GM08714 (cell line): ENCODE results near the gene POLDIP3.
"Not testable (repeated sequence)": the region's sequence is repeated elsewhere in the genome, so short reads cannot be mapped to it uniquely, and the experiment has no call there.

Source experiments
- H3K4me3 ChIP-seq: fragments of 200-500 bp; sonication (Bioruptor generic); 2 replicates; pipeline ENCODE4 v1.5.1; 2014; ENCODE audit warnings: mild to moderate bottlenecking, low read length, inconsistent platforms
- ZNF274 ChIP-seq: IDR thresholded peaks from 2 replicates; pipeline ENCODE4 v1.6.1; 2012; ENCODE audit warnings: mild to moderate bottlenecking, low read depth, low read length

Gene POLDIP3

DNA sequence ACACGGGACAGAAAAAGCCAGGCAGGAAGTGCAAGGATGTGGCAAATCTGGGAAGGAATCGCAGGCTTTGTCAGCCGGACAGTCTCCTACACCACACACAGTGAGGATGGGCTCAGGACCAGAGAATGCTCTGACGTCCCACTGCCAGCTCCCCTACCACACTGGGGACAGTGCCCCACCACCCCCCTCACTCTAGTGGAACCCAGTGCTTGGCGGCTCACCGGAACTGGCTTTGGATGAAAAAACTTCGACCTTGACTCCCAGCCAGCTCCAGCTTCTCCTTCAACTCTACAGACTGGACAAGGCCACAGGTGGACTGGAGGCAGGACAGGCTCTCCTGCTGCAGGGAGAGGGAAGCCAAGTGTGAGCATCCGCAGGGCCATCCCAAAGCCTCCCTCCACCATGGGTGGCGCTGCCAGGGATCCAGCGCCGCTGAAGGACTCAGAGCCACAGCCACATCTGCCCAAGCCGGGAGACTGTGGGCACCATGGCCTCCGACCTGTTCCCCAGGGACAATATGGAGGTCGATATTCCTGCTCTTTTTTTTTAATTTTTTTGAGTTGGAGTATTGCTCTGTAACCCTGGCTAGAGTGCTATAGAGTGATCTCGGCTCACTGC lies 37.0 kb downstream of the POLDIP3 start:
- H3K4me3 ChIP-seq = no peak overlapping the region
- no peak for TF ChIP-seq ZNF274

DNA sequence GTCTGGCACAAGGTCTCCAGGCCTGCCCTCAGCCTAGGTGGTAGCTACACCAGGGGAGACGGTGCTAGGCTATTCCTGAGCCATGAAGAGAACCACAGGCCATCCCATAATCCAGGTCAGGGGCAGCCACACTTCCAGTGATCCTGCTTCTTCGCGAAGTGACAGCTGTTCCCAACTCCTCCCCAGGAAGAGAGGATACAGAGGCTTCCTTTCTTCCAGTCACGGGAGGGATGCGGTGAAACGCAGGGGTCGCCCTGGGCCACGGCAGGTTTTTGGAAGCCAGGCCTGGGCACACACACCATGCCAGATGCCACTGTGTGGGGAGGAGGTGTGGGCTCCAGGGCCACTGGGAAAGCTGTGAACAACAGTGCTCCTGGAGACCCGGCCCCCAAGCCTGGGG lies 37.5 kb downstream of the POLDIP3 start:
- H3K4me3 ChIP-seq = not testable (repeated sequence)

DNA sequence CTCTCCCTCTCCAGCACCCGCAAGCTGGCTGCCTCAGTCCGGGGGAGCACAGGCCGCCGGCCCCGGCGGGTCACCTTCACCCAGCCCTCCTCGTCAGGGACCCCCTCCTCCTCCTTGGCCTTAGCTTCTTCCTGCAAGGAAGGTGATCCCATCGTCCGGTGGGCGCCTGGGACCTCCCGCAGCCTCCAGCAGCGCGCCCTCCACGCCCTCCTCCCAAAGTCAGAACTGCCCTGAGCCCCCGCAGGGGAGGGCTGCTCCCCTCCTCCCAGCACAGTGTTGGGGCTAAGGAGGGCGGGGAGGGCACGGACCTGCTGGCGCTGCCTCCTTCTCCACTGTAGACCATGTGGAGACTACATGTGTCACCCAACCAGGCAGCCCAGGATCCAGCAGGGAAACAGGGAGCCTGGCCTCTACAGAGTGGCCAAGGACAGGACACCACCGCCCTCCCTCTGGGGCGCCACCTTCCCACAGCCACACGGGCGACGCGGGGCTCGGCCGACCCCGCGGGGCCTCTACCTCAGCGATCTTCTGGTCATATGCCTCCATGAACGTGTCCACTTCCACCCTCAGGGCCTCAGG lies 38.6 kb downstream of the POLDIP3 start:
- not testable (repeated sequence) for H3K4me3 ChIP-seq

DNA sequence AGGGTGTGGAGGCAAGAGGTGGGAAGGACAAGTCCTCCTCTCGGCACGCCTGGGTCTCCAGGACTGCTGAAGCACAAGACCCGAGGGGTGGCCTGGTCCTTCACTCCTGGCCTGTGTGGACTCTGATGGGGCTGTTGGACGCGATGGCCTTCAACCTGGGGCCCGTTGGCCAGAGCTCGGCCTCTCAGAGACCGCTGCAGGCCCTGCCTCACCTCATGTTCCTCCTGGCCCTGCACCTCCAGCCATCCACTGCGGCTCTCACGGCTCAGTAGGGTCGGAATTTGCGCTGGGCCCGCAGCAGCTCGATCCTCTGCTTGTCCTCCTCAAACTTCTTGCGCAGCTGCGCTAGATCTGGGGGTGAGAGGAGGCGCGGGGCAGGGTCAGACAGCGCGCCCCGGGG lies 40.2 kb downstream of the POLDIP3 start:
- H3K4me3 ChIP-seq = not testable (repeated sequence)

- not testable (repeated sequence) for H3K4me3 ChIP-seq
Measured at GRCh38 chr22:42574046-42574445, 40.6 kb downstream of the POLDIP3 start.

DNA sequence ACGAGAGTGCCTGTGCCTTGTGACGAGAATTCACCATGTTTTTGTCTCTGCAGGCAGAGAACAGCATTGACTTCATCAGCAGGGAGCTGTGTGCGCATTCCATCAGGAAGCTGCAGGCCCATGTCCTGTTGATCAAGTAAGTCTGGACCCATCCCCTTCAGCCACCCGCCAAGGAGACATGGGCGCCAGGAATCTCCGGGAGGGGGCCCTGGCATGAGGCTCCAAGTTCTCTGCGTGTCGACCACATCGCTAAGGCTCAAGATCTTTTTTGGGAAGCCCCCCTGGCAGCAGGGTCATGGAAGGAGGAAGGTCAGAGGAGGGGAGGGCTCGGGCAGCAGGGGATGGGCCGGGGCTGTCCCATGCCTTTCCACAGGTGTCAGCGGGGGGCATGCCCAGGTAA lies 43.6 kb downstream of the POLDIP3 start:
- not testable (repeated sequence) for H3K4me3 ChIP-seq

DNA sequence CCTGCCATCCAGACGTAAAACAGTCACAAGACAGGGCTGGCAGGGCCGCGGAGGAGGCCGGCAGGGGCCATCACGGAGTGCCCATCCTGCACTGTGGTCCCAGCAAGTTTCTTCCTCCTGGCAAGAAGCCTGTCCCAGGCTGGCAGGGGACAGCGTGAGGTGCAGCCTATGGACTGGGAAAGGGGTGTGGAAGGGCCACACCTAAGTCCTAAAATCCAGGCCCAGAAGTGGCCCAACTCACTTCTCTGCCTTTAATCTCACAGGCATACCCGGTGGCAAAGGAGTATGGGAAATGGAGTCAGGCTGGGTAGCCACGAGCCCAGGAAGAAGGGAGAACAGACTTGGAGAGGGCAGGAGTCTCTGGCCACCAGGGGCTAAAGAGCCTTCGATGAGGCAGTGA lies 44.1 kb downstream of the POLDIP3 start:
- not testable (repeated sequence) for H3K4me3 ChIP-seq

DNA sequence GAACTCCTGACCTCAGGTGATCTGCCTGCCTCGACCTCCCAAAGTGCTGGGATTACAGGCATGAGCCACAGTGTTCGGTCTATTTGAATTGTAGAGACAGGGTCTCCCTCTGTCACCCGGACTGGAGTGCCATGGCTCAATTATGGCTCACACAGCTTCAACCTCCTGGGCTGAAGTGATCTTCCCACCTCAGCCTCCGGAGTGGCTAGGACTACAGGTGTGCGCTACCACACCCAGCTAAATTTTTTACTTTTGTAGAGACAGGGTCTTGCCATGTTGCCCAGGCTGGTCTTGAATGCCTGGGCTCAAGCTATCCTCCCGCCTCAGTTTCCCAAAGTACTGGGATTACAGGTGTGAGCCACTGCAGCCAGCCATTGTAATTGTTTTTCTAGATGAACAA lies 46.7 kb downstream of the POLDIP3 start:
- not testable (repeated sequence) for H3K4me3 ChIP-seq

GRCh38 chr22:42565956-42566355 lies 48.7 kb downstream of the POLDIP3 start:
- TF ChIP-seq ZNF274 = no peak
- H3K4me3 ChIP-seq = no peak overlapping the region

GRCh38 chr22:42564699-42565098 lies 50.0 kb downstream of the POLDIP3 start:
- TF ChIP-seq ZNF274 = no peak
- no peak overlapping the region for H3K4me3 ChIP-seq

DNA sequence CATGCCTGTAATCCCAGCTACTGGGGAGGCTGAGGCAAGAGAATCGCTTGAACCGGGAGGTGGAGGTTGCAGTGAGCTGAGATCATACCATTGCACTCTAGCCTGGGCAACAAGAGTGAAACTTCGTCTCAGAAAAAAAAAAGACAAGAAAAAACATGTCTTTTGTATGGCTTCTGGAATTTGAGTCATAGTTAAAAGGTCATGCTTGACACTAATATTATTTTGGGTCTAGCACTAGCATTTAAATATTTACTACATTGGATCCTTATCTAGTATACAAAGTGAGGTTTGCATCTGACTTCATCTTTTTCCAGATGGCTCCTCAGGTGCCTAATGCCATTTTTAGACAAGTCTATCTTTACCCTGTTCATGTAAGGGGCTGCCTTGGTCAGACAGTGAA lies 50.7 kb downstream of the POLDIP3 start:
- H3K4me3 ChIP-seq = not testable (repeated sequence)

DNA sequence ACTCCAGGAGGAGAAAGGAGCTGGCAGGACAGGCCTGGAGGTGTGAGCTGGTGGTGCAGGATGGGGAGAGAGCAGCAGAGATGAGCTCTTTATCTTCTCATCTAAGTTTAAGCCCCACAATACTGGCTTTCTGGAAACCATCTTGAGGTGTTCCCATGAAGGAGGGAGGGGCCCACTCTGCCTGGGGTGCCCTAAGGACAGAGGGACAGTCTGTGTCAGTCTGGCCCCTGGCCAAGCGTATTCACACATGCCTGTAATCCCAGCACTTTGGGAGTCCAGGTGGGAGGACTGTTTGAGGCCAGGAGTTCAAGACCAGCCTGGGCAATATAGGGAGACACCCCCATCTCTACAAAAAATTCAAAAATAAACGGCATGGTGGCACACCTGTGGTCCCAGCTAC lies 52.0 kb downstream of the POLDIP3 start:
- no peak overlapping the region for H3K4me3 ChIP-seq
- no peak for TF ChIP-seq ZNF274

GRCh38 chr22:42562279-42562678 lies 52.4 kb downstream of the POLDIP3 start:
- no peak for TF ChIP-seq ZNF274
- no peak overlapping the region for H3K4me3 ChIP-seq

DNA sequence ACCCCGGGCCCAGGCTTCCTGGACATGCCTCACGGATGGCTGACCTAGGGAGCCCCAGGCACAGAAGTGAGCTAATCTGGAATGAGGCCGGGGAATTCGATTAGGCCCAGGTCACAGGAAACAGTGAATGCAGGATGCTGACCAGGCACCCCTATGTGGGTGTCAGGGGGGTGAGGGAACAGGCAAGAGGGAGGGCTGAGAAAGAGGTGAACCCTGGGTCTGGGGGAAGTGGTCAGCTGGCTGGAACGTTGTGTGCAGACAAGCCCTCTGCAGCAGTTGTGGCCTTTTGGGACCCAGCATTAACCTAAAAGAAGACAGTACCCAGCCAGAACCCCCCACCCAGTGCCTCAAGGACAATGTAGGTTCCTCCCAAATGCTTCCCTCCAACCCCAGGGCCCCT lies 52.8 kb downstream of the POLDIP3 start:
- H3K4me3 ChIP-seq = no peak overlapping the region
- TF ChIP-seq ZNF274 = no peak

DNA sequence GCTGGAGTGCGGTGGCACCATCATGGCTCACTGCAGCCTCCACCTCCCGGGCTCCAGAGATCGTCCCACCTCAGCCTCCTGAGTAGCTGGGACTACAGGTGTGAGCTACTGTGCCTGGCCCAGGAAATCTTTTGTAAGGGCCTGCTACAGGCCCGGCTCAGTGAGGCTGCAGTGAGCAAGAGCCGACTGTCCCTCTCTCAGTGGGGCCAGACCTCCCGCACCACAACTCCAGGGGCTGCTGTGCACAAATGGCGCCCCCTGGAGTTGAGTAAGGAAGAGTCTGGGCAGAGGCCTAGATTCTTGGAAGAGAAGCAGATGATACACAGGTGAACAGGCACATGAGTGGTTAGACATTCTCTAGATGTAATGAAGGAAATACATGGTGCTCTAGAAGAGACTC lies 53.9 kb downstream of the POLDIP3 start:
- TF ChIP-seq ZNF274 = no peak
- no peak overlapping the region for H3K4me3 ChIP-seq

GRCh38 chr22:42560381-42560780 lies 54.3 kb downstream of the POLDIP3 start:
- H3K4me3 ChIP-seq = no peak overlapping the region
- no peak for TF ChIP-seq ZNF274
